Colonic mucosa (tissue), 4 donors: Measurements from ENCODE around the gene FZR1. TPM values are rescaled to one million over a fixed set of nuclear protein-coding genes. Genes with fewer than 3 reads are reported as not detected.

Source experiments
- DNase-seq: peaks from one replicate; pipeline ENCODE4 v3.0.0-alpha.2; 2020
- H3K27ac ChIP-seq: fragments of 200-600 bp; one replicate; pipeline ENCODE4 v1.8.0; 2021
- H3K27me3 ChIP-seq: fragments of 200-600 bp; one replicate; pipeline ENCODE4 v1.8.0; 2021
- H3K36me3 ChIP-seq: fragments of 200-600 bp; one replicate; pipeline ENCODE4 v1.8.0; 2021
- H3K4me1 ChIP-seq: fragments of 200-600 bp; one replicate; pipeline ENCODE4 v1.8.0; 2021; ENCODE audit warnings: mild to moderate bottlenecking
- H3K4me3 ChIP-seq: fragments of 200-600 bp; one replicate; pipeline ENCODE4 v1.8.0; 2021
- H3K9ac ChIP-seq, 2 donors: one replicate each; pipeline ENCODE4 v1.7.0; 2013; ENCODE audit warnings: control low read depth in 2 of 2, low read depth in 2 of 2, low read length in 2 of 2
- H3K9me3 ChIP-seq: fragments of 200-600 bp; one replicate; pipeline ENCODE4 v1.8.0; 2021
- intact Hi-C: fragments of 100-400 bp; cut with DNase I; formaldehyde crosslinking; loops from one replicate; pipeline ENCODE4 v1.14.1; 2022
- total RNA-seq, 2 donors: library from RNA; stranded (reverse); fragmentation: NEBNext Ultra II Directional in 1 of 2; extraction: Animal tissue kit (Norgen Biotek cat#: 25700) in 1 of 2; gene quantifications; one replicate each; pipeline ENCODE4 v1.2.1, GENCODE V29; 2021
- TF ChIP-seq, protein P1 (sequence below): fragments of 200-600 bp; IDR thresholded peaks from one replicate; pipeline ENCODE4 v1.8.0; 2022; ENCODE audit warnings: antibody characterized with exemption, mild to moderate bottlenecking
- donor health status: healthy.
- donor health status: DM: no; HTN: no; CAD: no.
- donor health status: DM: no; HTN: no; CAD: no.

Gene FZR1
- total RNA-seq, 2 donors from 2014 or later, result 45.8 to 62.5 TPM

DNA sequence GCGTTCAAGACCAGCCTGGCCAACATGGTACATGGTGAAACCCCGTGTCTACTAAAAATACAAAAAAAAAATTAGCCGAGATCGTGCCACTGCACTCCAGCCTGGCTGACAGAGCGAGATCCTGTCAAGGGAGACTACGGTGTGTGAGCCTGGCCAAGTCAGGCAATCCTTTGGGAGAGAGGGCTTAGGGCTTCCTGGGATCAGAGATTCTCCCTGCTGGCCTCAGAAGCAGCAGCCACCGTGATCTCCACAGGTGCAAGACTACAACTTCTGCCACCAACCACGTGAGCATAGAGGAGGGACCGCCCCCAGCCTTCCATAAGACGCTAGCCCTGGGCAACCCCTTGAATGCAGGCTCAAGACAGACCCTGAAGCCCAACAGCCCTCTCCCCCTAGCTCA lies 43.7 kb downstream of the FZR1 start:
- no peak overlapping the region for H3K4me3 ChIP-seq
- no peaks in the 10 kb centered on the region for H3K9me3 ChIP-seq
- no peak for DNase-seq
- H3K27ac ChIP-seq, result no peak overlapping the region
- TF ChIP-seq, protein P1, sequence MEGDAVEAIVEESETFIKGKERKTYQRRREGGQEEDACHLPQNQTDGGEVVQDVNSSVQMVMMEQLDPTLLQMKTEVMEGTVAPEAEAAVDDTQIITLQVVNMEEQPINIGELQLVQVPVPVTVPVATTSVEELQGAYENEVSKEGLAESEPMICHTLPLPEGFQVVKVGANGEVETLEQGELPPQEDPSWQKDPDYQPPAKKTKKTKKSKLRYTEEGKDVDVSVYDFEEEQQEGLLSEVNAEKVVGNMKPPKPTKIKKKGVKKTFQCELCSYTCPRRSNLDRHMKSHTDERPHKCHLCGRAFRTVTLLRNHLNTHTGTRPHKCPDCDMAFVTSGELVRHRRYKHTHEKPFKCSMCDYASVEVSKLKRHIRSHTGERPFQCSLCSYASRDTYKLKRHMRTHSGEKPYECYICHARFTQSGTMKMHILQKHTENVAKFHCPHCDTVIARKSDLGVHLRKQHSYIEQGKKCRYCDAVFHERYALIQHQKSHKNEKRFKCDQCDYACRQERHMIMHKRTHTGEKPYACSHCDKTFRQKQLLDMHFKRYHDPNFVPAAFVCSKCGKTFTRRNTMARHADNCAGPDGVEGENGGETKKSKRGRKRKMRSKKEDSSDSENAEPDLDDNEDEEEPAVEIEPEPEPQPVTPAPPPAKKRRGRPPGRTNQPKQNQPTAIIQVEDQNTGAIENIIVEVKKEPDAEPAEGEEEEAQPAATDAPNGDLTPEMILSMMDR, result no peak
- H3K36me3 ChIP-seq, result no peaks in the 10 kb centered on the region
- no peaks in the 10 kb centered on the region for H3K4me1 ChIP-seq
- intact Hi-C loops, result no loop called here
- H3K27me3 ChIP-seq, result no peaks in the 10 kb centered on the region
- no peak overlapping the region for H3K9ac ChIP-seq

DNA sequence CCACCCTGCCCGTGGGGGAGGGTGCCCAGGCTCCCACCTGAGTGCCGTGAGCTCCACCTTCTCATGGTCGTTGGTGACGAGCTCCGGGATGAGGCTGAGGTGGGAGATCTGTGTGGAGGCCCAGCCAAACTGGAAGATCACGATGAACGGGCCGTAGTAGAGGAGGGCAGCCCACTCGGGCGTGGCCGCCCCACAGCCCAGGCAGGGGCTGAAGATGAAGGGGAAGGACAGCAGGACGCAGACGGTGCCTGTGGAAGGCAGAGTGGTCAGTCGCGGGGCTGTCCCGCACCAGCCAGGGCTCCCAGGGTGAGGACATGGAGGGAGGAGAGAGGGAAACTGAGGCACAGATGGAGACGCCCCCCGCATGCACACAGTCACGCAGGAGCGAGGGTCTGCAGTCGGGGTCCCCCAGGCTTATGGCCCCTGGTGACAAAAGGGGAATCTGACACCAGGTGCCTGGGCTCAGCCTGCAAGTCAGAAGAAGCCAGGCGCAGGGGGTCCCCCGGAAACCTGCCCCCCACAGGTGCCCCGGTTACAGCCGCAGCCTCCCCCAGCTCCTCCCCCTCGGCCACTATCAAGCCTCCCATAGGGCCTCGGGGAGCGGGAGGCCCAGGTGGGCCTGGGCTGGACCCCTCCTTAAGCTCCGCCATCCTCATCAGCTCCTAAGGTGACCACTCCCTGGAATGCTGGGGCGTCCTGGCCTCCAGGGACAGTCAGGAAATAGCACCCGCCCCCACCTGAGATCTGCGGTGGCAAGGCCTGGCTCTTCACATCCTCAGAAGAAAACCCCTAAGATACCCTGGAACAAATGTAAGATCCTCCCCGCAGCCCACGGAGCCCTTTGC lies 45.1 kb downstream of the FZR1 start:
- intact Hi-C loops, result no loop called here
- Histone ChIP-seq H3K4me1 (no peaks in the 10 kb centered on the region), H3K4me3 (no peak overlapping the region), H3K27ac (no peak overlapping the region), H3K27me3 (no peaks in the 10 kb centered on the region), H3K9me3 (no peaks in the 10 kb centered on the region), H3K36me3 (no peaks in the 10 kb centered on the region), H3K9ac (no peak overlapping the region)
- no peak for DNase-seq
- TF ChIP-seq, protein P1, result no peak

DNA sequence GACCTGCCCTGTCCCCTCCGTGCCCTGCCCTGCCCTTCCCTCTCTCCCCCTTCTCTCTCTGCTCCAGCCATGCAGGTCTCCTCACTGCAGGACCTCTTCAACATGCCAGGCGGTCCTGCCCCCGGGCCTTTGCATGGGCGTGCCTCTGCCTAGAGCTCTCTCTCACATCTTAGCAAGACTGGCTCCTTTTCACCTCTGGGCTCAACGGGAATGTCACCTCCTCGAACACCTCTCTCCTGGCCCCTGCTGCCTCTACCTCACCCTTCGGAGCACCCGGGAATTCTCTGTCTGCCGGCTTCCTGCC lies 45.6 kb downstream of the FZR1 start:
- H3K9ac ChIP-seq, result no peak overlapping the region
- intact Hi-C loops, result no loop called here
- no peaks in the 10 kb centered on the region for H3K36me3 ChIP-seq
- DNase-seq, result no peak
- H3K9me3 ChIP-seq, result no peaks in the 10 kb centered on the region
- no peaks in the 10 kb centered on the region for H3K4me1 ChIP-seq
- H3K27ac ChIP-seq, result no peak overlapping the region
- TF ChIP-seq, protein P1, result no peak
- no peak overlapping the region for H3K4me3 ChIP-seq
- H3K27me3 ChIP-seq, result no peaks in the 10 kb centered on the region

DNA sequence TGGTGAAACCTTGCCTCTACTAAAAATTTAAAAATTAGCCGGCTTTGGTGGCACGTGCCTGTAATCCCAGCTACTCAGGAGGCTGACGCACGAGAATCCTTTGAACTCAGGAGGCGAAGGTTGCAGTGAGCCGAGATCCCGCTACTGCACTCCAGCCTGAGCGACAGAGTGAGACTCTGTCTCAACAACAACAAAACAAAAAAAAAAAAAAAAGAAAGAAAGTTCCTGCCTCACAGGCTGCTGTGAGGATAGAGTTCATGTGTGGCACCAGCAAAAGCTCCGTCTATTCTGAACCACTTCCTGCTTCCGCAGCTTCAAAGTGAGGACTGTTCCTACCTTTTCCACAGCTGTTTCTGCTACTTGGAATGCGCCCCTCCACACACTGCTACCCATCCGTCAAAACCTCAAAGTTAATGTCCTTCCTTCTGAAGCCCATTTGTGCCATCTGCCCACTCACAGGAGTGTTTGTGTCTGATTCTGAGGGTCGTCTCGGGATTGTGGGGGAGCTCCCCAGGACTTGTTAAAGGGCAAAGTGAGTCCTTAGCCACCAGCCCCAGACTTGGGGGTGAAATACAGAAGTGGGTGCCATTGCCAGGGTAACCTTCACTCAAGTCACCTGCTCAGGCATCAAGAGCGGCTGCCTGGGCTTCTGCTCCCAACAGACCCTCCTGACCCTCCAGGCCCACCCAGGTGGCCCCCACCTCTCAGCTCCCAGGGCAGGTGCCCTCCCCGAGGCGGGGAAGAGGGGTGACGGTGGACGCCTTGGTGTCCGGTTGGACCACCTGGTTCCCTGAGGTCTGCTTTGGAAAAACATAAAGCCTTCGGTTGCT lies 48.4 kb downstream of the FZR1 start:
- Histone ChIP-seq H3K27ac (peak overlapping the region; percentile 20), H3K9ac (no peak overlapping the region), H3K4me1 (no peaks in the 10 kb centered on the region), H3K9me3 (no peaks in the 10 kb centered on the region), H3K36me3 (no peaks in the 10 kb centered on the region), H3K27me3 (no peaks in the 10 kb centered on the region), H3K4me3 (no peak overlapping the region)
- intact Hi-C loops, result no loop called here
- DNase-seq, result no peak
- TF ChIP-seq, protein P1, result no peak

DNA sequence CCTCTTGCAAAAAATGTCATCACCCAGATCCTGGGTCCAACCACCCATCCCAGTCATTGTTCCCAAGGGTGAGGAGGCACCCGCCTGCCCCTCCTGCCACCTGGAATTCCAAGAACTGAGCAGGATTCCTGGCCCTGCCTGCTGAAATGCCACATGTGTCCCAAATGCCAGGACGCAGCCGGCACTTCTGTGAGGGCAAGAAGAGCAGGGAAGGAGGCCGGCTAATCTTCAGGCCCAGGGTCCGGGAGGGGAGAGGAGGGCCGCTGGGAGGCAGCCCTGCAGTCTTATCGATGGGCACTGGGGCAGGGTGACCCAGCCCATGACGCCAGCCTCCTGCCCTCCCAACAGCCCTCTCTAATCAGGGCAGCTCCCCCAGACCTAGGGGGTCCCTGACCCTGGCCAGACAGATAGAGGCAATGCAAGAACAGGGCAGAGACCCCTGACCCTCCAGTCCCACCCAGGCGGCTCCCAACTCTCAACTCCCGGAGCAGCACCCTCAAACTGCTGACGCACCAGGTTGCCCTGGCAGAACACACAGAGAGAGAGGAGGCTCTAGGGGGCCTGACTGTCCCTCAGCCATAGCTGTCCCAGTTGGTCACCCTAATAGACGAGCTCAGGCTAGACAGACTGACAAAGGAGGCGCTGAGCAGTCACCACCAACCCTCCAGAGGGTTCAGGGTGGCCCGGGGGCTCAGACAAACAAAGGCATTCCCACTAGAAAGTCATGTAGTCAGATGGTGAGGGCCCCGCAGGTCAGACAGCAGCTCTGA lies 49.7 kb downstream of the FZR1 start:
- no peak for DNase-seq
- intact Hi-C loops, result no loop called here
- Histone ChIP-seq H3K27ac (no peak overlapping the region), H3K9ac (peak overlapping the region; percentile 77 to 90), H3K27me3 (no peaks in the 10 kb centered on the region), H3K9me3 (no peaks in the 10 kb centered on the region), H3K36me3 (no peaks in the 10 kb centered on the region), H3K4me1 (no peaks in the 10 kb centered on the region), H3K4me3 (peak overlapping the region; percentile 93)
- TF ChIP-seq, protein P1, result no peak
